H9 (cell line): Measurements from ENCODE around the gene PDK2. TPM values are rescaled to one million over a fixed set of nuclear protein-coding genes. Genes with fewer than 3 reads are reported as not detected.
A peak's percentile ranks its signal among the peaks of the same experiment; 100 is the strongest.

ENCODE experiments used
- DNase-seq: peaks from one replicate; pipeline ENCODE4 v3.0.0-alpha.2; 2017
- H2AFZ ChIP-seq: one replicate; pipeline ENCODE4 v1.6.1; 2013; ENCODE audit warnings: mild to moderate bottlenecking, low read length, control low read depth, moderate library complexity
- H2AK5ac ChIP-seq: 2 replicates; pipeline ENCODE4 v1.6.1; 2013; ENCODE audit warnings: low read length, control low read depth, mixed read lengths; ENCODE audit not compliant: insufficient read length
- H2BK120ac ChIP-seq: one replicate; pipeline ENCODE4 v1.6.1; 2013; ENCODE audit warnings: low read depth, mild to moderate bottlenecking, low read length, control low read depth, inconsistent platforms; ENCODE audit not compliant: poor library complexity, severe bottlenecking
- H2BK12ac ChIP-seq: 2 replicates; pipeline ENCODE4 v1.6.1; 2013; ENCODE audit warnings: low read length, control low read depth, mixed read lengths, low read depth; ENCODE audit not compliant: insufficient read length
- H2BK15ac ChIP-seq: 2 replicates; pipeline ENCODE4 v1.6.1; 2013; ENCODE audit warnings: low read depth, low read length, control low read depth
- H2BK20ac ChIP-seq: one replicate; pipeline ENCODE4 v1.6.1; 2013; ENCODE audit warnings: low read depth, mild to moderate bottlenecking, low read length, control low read depth, inconsistent platforms; ENCODE audit not compliant: poor library complexity, severe bottlenecking
- H2BK5ac ChIP-seq: 2 replicates; pipeline ENCODE4 v1.6.1; 2013; ENCODE audit warnings: low read length, control low read depth, mixed read lengths; ENCODE audit not compliant: insufficient read length
- H3K14ac ChIP-seq: 2 replicates; pipeline ENCODE4 v1.6.1; 2013; ENCODE audit warnings: low read length, control low read depth; ENCODE audit not compliant: insufficient read depth
- H3K18ac ChIP-seq: 2 replicates; pipeline ENCODE4 v1.6.1; 2013; ENCODE audit warnings: low read depth, mild to moderate bottlenecking, mixed read lengths, low read length, control low read depth; ENCODE audit not compliant: insufficient read length
- H3K23ac ChIP-seq: 2 replicates; pipeline ENCODE4 v1.6.1; 2013; ENCODE audit warnings: low read length, control low read depth, mixed read lengths, low read depth; ENCODE audit not compliant: insufficient read length
- H3K23me2 ChIP-seq: 2 replicates; pipeline ENCODE4 v1.6.1; 2013; ENCODE audit warnings: low read depth, mild to moderate bottlenecking, mixed read lengths, low read length, control low read depth; ENCODE audit not compliant: insufficient read length, poor library complexity, severe bottlenecking
- H3K27ac ChIP-seq: 2 replicates; pipeline ENCODE4 v1.5.1; 2013; ENCODE audit warnings: low read length, control low read depth, mixed read lengths, low read depth; ENCODE audit not compliant: insufficient read length
- H3K27me3 ChIP-seq: 2 replicates; pipeline ENCODE4 v1.6.1; 2013; ENCODE audit warnings: low read length, control low read depth, inconsistent platforms; ENCODE audit not compliant: insufficient read depth
- H3K4ac ChIP-seq: 2 replicates; pipeline ENCODE4 v1.6.1; 2013; ENCODE audit warnings: low read depth, mild to moderate bottlenecking, control low read depth, inconsistent platforms, low read length, moderate library complexity
- H3K4me1 ChIP-seq: 2 replicates; pipeline ENCODE4 v1.6.1; 2013; ENCODE audit warnings: low read length, control low read depth, inconsistent platforms; ENCODE audit not compliant: insufficient read depth
- H3K4me2 ChIP-seq: 2 replicates; pipeline ENCODE4 v1.6.1; 2013; ENCODE audit warnings: low read length, control low read depth, mixed read lengths; ENCODE audit not compliant: insufficient read length, insufficient read depth
- H3K56ac ChIP-seq: 2 replicates; pipeline ENCODE4 v1.6.1; 2013; ENCODE audit warnings: low read depth, mild to moderate bottlenecking, mixed read lengths, low read length, control low read depth; ENCODE audit not compliant: insufficient read length
- H3K79me1 ChIP-seq: 2 replicates; pipeline ENCODE4 v1.6.1; 2013; ENCODE audit warnings: low read depth, mild to moderate bottlenecking, moderate library complexity, low read length, control low read depth, inconsistent platforms; ENCODE audit not compliant: insufficient read depth, poor library complexity, severe bottlenecking
- H3K79me2 ChIP-seq: 2 replicates; pipeline ENCODE4 v1.6.1; 2013; ENCODE audit warnings: low read length, control low read depth, inconsistent platforms; ENCODE audit not compliant: insufficient read depth
- H3K9ac ChIP-seq: 2 replicates; pipeline ENCODE4 v1.6.1; 2013; ENCODE audit warnings: low read length, control low read depth, mixed read lengths; ENCODE audit not compliant: insufficient read length; ENCODE audit errors: extremely low read depth
- H3K9me3 ChIP-seq: one replicate; pipeline ENCODE4 v1.6.1; 2013; ENCODE audit warnings: low read depth, low read length, inconsistent platforms; ENCODE audit not compliant: control insufficient read depth
- H3T11ph ChIP-seq: one replicate; pipeline ENCODE4 v1.6.1; 2013; ENCODE audit warnings: mild to moderate bottlenecking, low read length, control low read depth, inconsistent platforms
- H4K20me1 ChIP-seq: one replicate; pipeline ENCODE4 v1.6.1; 2013; ENCODE audit not compliant: control insufficient read depth, insufficient read length, insufficient read depth
- H4K5ac ChIP-seq: 2 replicates; pipeline ENCODE4 v1.6.1; 2013; ENCODE audit warnings: low read depth, mild to moderate bottlenecking, mixed read lengths, low read length, control low read depth; ENCODE audit not compliant: insufficient read length
- H4K8ac ChIP-seq: replicated peaks from 2 replicates; pipeline ENCODE4 v1.6.1; 2013; ENCODE audit warnings: low read length, control low read depth, mixed read lengths, low read depth; ENCODE audit not compliant: insufficient read length
- H4K91ac ChIP-seq: 2 replicates; pipeline ENCODE4 v1.6.1; 2013; ENCODE audit warnings: low read depth, mild to moderate bottlenecking, moderate library complexity, mixed read lengths, low read length, control low read depth; ENCODE audit not compliant: insufficient read length
- H3K27ac Mint-ChIP-seq, 3 experiments: 2 replicates in 2 of 3; 3 replicates in 1 of 3; pipeline ENCODE4 v1.8.0; 2020 to 2021; ENCODE audit warnings: mixed read lengths in 3 of 3, mild to moderate bottlenecking in 1 of 3, moderate library complexity in 1 of 3
- H3K27me3 Mint-ChIP-seq: 2 replicates; pipeline ENCODE4 v1.8.0; 2021; ENCODE audit warnings: low read depth, mild to moderate bottlenecking, moderate library complexity, mixed read lengths
- H3K36me3 Mint-ChIP-seq, 3 experiments: 2 replicates in 2 of 3; 3 replicates in 1 of 3; pipeline ENCODE4 v1.8.0; 2020 to 2021; ENCODE audit warnings: low read depth in 3 of 3, mixed read lengths in 3 of 3; ENCODE audit not compliant: insufficient read depth in 1 of 3
- H3K4me1 Mint-ChIP-seq, 2 experiments: 2 replicates each; pipeline ENCODE4 v1.8.0; 2020; ENCODE audit warnings: mixed read lengths in 2 of 2
- H3K4me3 Mint-ChIP-seq, 2 experiments: 2 replicates in 1 of 2; 3 replicates in 1 of 2; pipeline ENCODE4 v1.8.0; 2020 to 2021; ENCODE audit warnings: mild to moderate bottlenecking in 2 of 2, mixed read lengths in 2 of 2, moderate library complexity in 1 of 2
- H3K9me3 Mint-ChIP-seq, 2 experiments: 2 replicates in 1 of 2; 3 replicates in 1 of 2; pipeline ENCODE4 v1.8.0; 2020; ENCODE audit warnings: mild to moderate bottlenecking in 2 of 2, mixed read lengths in 2 of 2, moderate library complexity in 1 of 2
- CTCF ChIP-seq: fragments of 200-600 bp; sonication (generic); conservative IDR thresholded peaks from 3 replicates; pipeline ENCODE4 v1.8.0; 2021; ENCODE audit warnings: antibody characterized with exemption, mild to moderate bottlenecking
- WGBS: extraction: QIAGEN DNeasy Blood & Tissue Kit; methylation state at CpG from one replicate; pipeline ENCODE4 v1.1.7; 2013; ENCODE audit warnings: missing lambda C conversion rate, low lambda C conversion rate, mixed read lengths; ENCODE audit not compliant: insufficient read length; ENCODE audit errors: extremely low coverage; 5-methylcytosine and 5-hydroxymethylcytosine counted together
- total RNA-seq: library from RNA; stranded (reverse); gene quantifications from 2 replicates; pipeline ENCODE4 v1.2.1, GENCODE V29; 2021

Gene PDK2
- total RNA-seq, 1 experiment from 2014 or later = 19.9 TPM

GRCh38 chr17:50063561-50064252, 31.4 kb upstream of the PDK2 start:
- Histone ChIP-seq H2BK15ac (no peak overlapping the region; the same call in 1 of the 2 replicates), H3K18ac (no peak overlapping the region), H3K23me2 (no peaks in the 10 kb centered on the region), H3K4ac (no peak overlapping the region), H2BK20ac (no peak overlapping the region), H3K4me2 (no peak overlapping the region), H4K20me1 (no peaks in the 10 kb centered on the region), H3K27me3 (no peaks in the 10 kb centered on the region), H3K4me1 (no peaks in the 10 kb centered on the region), H3K56ac (no peak overlapping the region), H4K5ac (no peak overlapping the region), H3T11ph (no peak overlapping the region), H4K8ac (no peak overlapping the region), H3K9me3 (no peaks in the 10 kb centered on the region), H2AK5ac (no peak overlapping the region), H2BK5ac (no peak overlapping the region), H3K79me2 (no peaks in the 10 kb centered on the region; the same call in 1 of the 2 replicates), H4K91ac (no peak overlapping the region), H3K27ac (no peak overlapping the region), H3K23ac (no peak overlapping the region), H2AFZ (no peak overlapping the region), H2BK12ac (no peak overlapping the region), H2BK120ac (no peak overlapping the region), H3K9ac (no peak overlapping the region), H3K14ac (no peak overlapping the region), H3K79me1 (no peaks in the 10 kb centered on the region)
- Mint-ChIP-seq H3K36me3 (peaks cover 0 to 5% (median 0%) of the 10 kb centered on the region in 3 experiments; a peak in 1 of 7 replicates), H3K27ac (peak overlapping the region in 1 of 3 experiments; percentile 5; a peak in 2 of 7 replicates), H3K4me1 (peaks cover 14 to 16% of the 10 kb centered on the region in 2 experiments; a peak in 3 of 4 replicates), H3K4me3 (no peak overlapping the region), H3K27me3 (peaks cover 1% of the 10 kb centered on the region; the same call in 1 of the 2 replicates), H3K9me3 (no peaks in the 10 kb centered on the region)
- no peak for DNase-seq
- no peak for TF ChIP-seq CTCF
- WGBS = no CpG with 5 or more reads among the region's 8 CpGs
